Upper lobe of left lung (tissue), 6 donors: Measurements from ENCODE around the gene RNF213. TPM values are rescaled to one million over a fixed set of nuclear protein-coding genes. Genes with fewer than 3 reads are reported as not detected.
A peak's percentile ranks its signal among the peaks of the same experiment; 100 is the strongest.

Experiments used
- ATAC-seq, 2 donors: fragments of 200-7000 bp; cut with Tn5 transposase; one replicate each; pipeline ENCODE4 v1.9.1; 2022; ENCODE audit warnings: mild to moderate bottlenecking in 2 of 2, moderate library complexity in 2 of 2; ENCODE audit not compliant: low FRiP score in 2 of 2
- DNase-seq, 2 donors: peaks; one replicate each; pipeline ENCODE4 v3.0.0-alpha.2; 2019 to 2020
- H3K27ac ChIP-seq, 4 donors: fragments of 200-600 bp; sonication (generic); one replicate each; pipeline ENCODE4 v1.5.1; 2016 to 2019
- H3K27me3 ChIP-seq, 4 donors: fragments of 200-600 bp; sonication (generic); one replicate each; pipeline ENCODE4 v1.5.1; 2017 to 2019
- H3K36me3 ChIP-seq, 4 donors: fragments of 200-600 bp; sonication (generic); one replicate each; pipeline ENCODE4 v1.5.1; 2016 to 2019
- H3K4me1 ChIP-seq, 4 donors: fragments of 200-600 bp; sonication (generic); one replicate each; pipeline ENCODE4 v1.5.1; 2018 to 2019
- H3K4me3 ChIP-seq, 4 donors: fragments of 200-600 bp; sonication (generic); one replicate each; pipeline ENCODE4 v1.5.1; 2017 to 2019; ENCODE audit warnings: mild to moderate bottlenecking in 2 of 4, moderate library complexity in 1 of 4
- H3K9me3 ChIP-seq, 4 donors: fragments of 200-600 bp; sonication (generic); one replicate each; pipeline ENCODE4 v1.5.1; 2018 to 2019
- EP300 ChIP-seq, 4 donors: sonication (generic); formaldehyde crosslinking; IDR thresholded peaks; one replicate each; pipeline ENCODE4 v1.5.1; 2017; ENCODE audit warnings: antibody characterized with exemption in 4 of 4, control low read depth in 2 of 4
- POLR2A ChIP-seq, 4 donors: fragments of 450-650 bp; IDR thresholded peaks; one replicate each; pipeline ENCODE4 v1.5.1; 2016 to 2017; ENCODE audit warnings: antibody characterized with exemption in 4 of 4, mild to moderate bottlenecking in 2 of 4
- POLR2AphosphoS5 ChIP-seq, 2 donors: sonication (generic); formaldehyde crosslinking; IDR thresholded peaks; one replicate each; pipeline ENCODE4 v1.5.1; 2017; ENCODE audit warnings: antibody characterized with exemption in 2 of 2
- WGBS, 2 donors: methylation state at CpG; one replicate each; pipeline ENCODE4 v1.1.5; 2017 to 2018; 5-methylcytosine and 5-hydroxymethylcytosine counted together
- total RNA-seq, 6 donors: library from RNA; depleted of rRNA in 4 of 6; stranded (reverse); fragments of >200 nt in 4 of 6; gene quantifications; one replicate each; pipeline versions ENCODE4 v1.1.0 to v1.2.1, GENCODE V29; 2016 to 2021
- TF ChIP-seq, protein P1 (sequence below), 6 experiments: fragments of 450-650 bp in 4 of 6; fragments of 200-600 bp in 2 of 6; sonication (generic) in 2 of 6; IDR thresholded peaks; one replicate each; pipeline ENCODE4 v1.5.1; 2016 to 2019; ENCODE audit warnings: antibody characterized with exemption in 6 of 6
- donor health status: DM: no; HTN: no; CAD: no; lungs with moderate emphysema.
- donor health status: DM: no; HTN: yes; CAD: no; lungs with severe emphysema.

Gene RNF213
- total RNA-seq, 6 donors from 2014 or later: 135 to 619 (median 207) TPM

DNA sequence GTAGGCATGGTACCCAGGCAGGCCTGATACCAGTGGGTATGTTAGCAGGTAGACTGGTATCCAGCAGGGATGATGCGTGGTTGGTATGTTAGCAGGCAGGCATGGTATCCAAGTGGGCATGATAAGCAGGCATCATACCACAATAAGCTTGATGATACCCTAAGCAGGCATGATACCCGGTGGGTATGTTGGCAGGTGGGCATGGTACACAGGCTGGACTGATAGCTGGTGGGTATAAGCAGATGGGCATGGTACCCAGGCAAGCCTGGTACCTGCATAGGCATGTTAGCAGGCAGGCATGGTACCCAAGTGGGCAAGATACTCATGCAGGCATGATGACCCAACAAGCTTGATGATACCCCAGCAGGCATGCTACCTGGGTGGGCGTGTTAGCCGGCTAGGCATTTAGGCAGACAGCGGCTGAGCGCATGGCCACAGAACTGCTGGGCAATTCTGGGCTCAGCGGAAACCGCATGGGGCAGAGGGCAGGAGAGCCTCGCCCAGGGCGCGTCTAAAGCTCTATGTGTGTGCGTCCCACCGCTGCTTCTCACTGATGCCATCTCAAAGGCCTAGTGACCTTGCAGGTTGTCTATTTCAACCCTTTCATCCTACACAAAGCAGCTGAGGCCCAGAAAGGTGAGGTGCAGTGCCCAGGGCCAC, 42.8 kb upstream of the RNF213 start:
- 97 to 98% methylated on average over 10 to 13 of the region's 13 CpGs for WGBS, 2 donors

DNA sequence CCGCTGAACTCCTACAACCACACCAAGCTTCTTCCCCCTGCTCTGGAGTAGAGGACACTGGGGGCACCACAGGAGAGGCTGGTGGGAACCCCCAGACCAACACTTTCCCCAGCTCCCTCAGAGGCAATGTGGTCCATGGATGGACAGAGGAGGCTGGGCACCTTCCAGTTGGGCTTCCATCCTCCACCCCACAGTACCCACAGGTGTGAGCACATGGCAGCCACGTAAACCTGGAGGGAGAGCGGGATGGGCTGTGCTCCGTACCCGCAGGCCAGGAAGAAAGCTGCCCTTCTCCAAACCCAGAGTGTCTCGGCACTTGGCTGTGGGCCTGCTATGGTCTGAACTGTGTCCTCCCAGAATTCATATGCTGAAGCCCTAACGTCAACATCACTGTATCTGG, 42.3 kb upstream of the RNF213 start:
- H3K4me3 ChIP-seq: no peak overlapping the region
- no peak for TF ChIP-seq EP300 (IDR thresholded peaks at IDR 0.05)
- no peak for TF ChIP-seq POLR2A (IDR thresholded peaks at IDR 0.05)
- no peak for TF ChIP-seq POLR2AphosphoS5 (IDR thresholded peaks at IDR 0.05)
- TF ChIP-seq, protein P1, sequence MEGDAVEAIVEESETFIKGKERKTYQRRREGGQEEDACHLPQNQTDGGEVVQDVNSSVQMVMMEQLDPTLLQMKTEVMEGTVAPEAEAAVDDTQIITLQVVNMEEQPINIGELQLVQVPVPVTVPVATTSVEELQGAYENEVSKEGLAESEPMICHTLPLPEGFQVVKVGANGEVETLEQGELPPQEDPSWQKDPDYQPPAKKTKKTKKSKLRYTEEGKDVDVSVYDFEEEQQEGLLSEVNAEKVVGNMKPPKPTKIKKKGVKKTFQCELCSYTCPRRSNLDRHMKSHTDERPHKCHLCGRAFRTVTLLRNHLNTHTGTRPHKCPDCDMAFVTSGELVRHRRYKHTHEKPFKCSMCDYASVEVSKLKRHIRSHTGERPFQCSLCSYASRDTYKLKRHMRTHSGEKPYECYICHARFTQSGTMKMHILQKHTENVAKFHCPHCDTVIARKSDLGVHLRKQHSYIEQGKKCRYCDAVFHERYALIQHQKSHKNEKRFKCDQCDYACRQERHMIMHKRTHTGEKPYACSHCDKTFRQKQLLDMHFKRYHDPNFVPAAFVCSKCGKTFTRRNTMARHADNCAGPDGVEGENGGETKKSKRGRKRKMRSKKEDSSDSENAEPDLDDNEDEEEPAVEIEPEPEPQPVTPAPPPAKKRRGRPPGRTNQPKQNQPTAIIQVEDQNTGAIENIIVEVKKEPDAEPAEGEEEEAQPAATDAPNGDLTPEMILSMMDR (IDR thresholded peaks at IDR 0.05): no peak
- WGBS, 2 donors: 91 to 92% methylated on average over 4 to 7 of the region's 7 CpGs
- H3K9me3 ChIP-seq: no peaks in the 10 kb centered on the region
- DNase-seq: no peak
- H3K36me3 ChIP-seq: peaks cover 4 to 52% (median 28%) of the 10 kb centered on the region in 4 donors
- H3K4me1 ChIP-seq: peaks cover 20 to 41% (median 28%) of the 10 kb centered on the region in 4 donors
- H3K27ac ChIP-seq: peak overlapping the region in 3 of 4 donors; percentile 91 to 94 (median 93)
- no peak for ATAC-seq
- no peaks in the 10 kb centered on the region for H3K27me3 ChIP-seq

More for the DNA sequence above, 42.8 kb upstream of the RNF213 start:
- ATAC-seq (no peak), DNase-seq (no peak)
- Histone ChIP-seq H3K27me3 (no peaks in the 10 kb centered on the region), H3K27ac (no peak overlapping the region), H3K36me3 (peaks cover 4 to 55% (median 31%) of the 10 kb centered on the region in 4 donors), H3K4me3 (no peak overlapping the region), H3K9me3 (no peaks in the 10 kb centered on the region), H3K4me1 (peaks cover 20 to 38% (median 28%) of the 10 kb centered on the region in 4 donors)
- TF ChIP-seq POLR2A (IDR thresholded peaks at IDR 0.05) (no peak), POLR2AphosphoS5 (IDR thresholded peaks at IDR 0.05) (no peak), EP300 (IDR thresholded peaks at IDR 0.05) (no peak)
- TF ChIP-seq, protein P1 (IDR thresholded peaks at IDR 0.05): no peak

DNA sequence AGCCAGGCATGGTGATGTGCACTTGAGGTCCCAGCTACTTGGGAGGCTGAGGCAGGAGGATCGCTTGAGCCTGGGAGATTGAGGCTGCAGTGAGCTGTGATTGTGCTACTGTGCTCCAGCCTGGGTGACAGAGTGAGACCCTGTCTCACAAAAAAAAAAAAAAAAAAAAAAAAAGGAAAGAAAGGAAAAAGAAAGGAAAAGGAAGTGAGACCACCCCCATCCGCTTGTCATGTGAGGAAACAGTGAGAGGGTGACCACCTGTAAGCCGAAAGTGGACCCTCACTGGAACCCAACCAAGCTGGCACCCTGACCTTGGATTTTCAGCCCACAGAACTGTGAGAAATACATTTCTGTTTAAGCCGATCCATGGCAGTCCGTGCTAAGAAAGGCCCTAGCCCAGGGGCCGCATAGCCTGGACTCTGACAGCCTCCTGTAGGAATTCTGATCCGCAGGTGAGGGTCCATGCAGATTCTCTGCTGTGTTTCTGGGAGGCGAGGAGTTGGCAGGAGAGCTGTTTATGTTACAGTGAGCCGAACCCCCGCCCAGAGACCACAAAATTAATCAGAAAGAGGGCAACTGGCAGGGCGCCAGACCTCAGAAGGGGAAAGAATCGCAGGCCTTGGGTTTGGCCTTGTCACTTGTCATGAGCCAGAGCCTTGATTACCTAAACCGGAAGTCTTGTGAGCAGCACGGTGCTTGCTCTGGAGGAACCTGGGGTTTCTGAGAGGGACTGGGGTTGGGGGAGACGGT, 41.5 kb upstream of the RNF213 start:
- Histone ChIP-seq H3K9me3 (no peaks in the 10 kb centered on the region), H3K27me3 (no peaks in the 10 kb centered on the region), H3K4me3 (peak overlapping the region; percentile 69 to 93 (median 81)), H3K27ac (peak overlapping the region; percentile 87 to 94 (median 92)), H3K36me3 (peaks cover 0 to 49% (median 20%) of the 10 kb centered on the region in 4 donors), H3K4me1 (peaks cover 17 to 41% (median 28%) of the 10 kb centered on the region in 4 donors)
- ATAC-seq (peak; percentile 62 to 77), DNase-seq (peak in 1 of 2 donors; percentile 90)
- TF ChIP-seq POLR2AphosphoS5 (IDR thresholded peaks at IDR 0.05): peak; percentile 58 to 73
- TF ChIP-seq EP300 (IDR thresholded peaks at IDR 0.05): peak in 1 of 4 donors; percentile 59
- TF ChIP-seq, protein P1 (IDR thresholded peaks at IDR 0.05): no peak
- WGBS, 2 donors: 24 to 29% methylated on average over 13 to 14 of the region's 15 CpGs

DNA sequence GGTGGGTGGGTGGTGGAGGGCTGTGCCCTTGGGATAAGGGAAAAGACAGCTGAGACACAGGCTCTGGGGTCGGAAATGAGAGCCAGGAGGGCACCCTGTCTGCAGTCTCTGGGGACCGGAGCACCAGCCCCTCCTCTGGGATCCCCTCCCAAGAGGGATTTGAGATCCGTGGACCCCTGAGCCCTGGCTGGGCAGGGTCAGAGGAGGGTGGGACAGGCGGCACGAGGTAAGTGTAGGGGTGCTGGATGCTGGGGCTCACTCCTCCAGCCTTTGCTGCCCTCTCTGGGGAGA, 40.9 kb upstream of the RNF213 start:
- WGBS, 2 donors: 0 to 3% methylated on average over 5 of the region's 5 CpGs
- no peak for ATAC-seq
- H3K9me3 ChIP-seq: no peaks in the 10 kb centered on the region

More for the DNA sequence above, 40.9 kb upstream of the RNF213 start:
- H3K27me3 ChIP-seq: no peaks in the 10 kb centered on the region
- peak overlapping the region; percentile 69 to 93 (median 81) for H3K4me3 ChIP-seq
- no peak for DNase-seq
- H3K36me3 ChIP-seq: peaks cover 0 to 43% (median 16%) of the 10 kb centered on the region in 4 donors
- H3K27ac ChIP-seq: peak overlapping the region; percentile 87 to 94 (median 92)
- peaks cover 17 to 41% (median 28%) of the 10 kb centered on the region in 4 donors for H3K4me1 ChIP-seq
- TF ChIP-seq, protein P1 (IDR thresholded peaks at IDR 0.05): no peak
- TF ChIP-seq EP300 (IDR thresholded peaks at IDR 0.05) (no peak), POLR2A (IDR thresholded peaks at IDR 0.05) (no peak), POLR2AphosphoS5 (IDR thresholded peaks at IDR 0.05) (no peak)
